GM12892 (cell line): ENCODE measurements around the gene SOCS6. TPM values are rescaled to one million over a fixed set of nuclear protein-coding genes. Genes with fewer than 3 reads are reported as not detected.
A peak's percentile ranks its signal among the peaks of the same experiment; 100 is the strongest.
"Not testable (repeated sequence)": the region's sequence is repeated elsewhere in the genome, so short reads cannot be mapped to it uniquely, and the experiment has no call there.

Experiments
- DNase-seq: peaks from one replicate; pipeline ENCODE4 v3.0.0; 2011; ENCODE audit not compliant: insufficient read length
- FAIRE-seq: peaks from 2 replicates; lab custom pipeline; 2011; peaks lifted over from hg19 to GRCh38; lab: Jason Lieb, UNC
- POLR2A ChIP-seq: IDR thresholded peaks from 2 replicates; pipeline ENCODE4 v1.6.1; 2011; ENCODE audit warnings: low read depth, low read length, control low read depth
- POLR2AphosphoS5 ChIP-seq: IDR thresholded peaks from 2 replicates; pipeline ENCODE4 v1.6.1; 2011; ENCODE audit warnings: low read depth, low read length, control low read depth
- TAF1 ChIP-seq: IDR thresholded peaks from 2 replicates; pipeline ENCODE4 v1.6.1; 2011; ENCODE audit warnings: low read depth, mild to moderate bottlenecking, control low read depth, low read length, borderline replicate concordance
- polyA plus RNA-seq: library from polyadenylated mRNA; unstranded; fragments of >200 nt; gene quantifications from one replicate; pipeline ENCODE4 v1.2.1, GENCODE V29; 2012; ENCODE audit warnings: missing spikeins, inconsistent platforms; ENCODE audit not compliant: missing spikeins

SOCS6 gene, protein sequence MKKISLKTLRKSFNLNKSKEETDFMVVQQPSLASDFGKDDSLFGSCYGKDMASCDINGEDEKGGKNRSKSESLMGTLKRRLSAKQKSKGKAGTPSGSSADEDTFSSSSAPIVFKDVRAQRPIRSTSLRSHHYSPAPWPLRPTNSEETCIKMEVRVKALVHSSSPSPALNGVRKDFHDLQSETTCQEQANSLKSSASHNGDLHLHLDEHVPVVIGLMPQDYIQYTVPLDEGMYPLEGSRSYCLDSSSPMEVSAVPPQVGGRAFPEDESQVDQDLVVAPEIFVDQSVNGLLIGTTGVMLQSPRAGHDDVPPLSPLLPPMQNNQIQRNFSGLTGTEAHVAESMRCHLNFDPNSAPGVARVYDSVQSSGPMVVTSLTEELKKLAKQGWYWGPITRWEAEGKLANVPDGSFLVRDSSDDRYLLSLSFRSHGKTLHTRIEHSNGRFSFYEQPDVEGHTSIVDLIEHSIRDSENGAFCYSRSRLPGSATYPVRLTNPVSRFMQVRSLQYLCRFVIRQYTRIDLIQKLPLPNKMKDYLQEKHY
- polyA plus RNA-seq = 3.6 TPM

DNA sequence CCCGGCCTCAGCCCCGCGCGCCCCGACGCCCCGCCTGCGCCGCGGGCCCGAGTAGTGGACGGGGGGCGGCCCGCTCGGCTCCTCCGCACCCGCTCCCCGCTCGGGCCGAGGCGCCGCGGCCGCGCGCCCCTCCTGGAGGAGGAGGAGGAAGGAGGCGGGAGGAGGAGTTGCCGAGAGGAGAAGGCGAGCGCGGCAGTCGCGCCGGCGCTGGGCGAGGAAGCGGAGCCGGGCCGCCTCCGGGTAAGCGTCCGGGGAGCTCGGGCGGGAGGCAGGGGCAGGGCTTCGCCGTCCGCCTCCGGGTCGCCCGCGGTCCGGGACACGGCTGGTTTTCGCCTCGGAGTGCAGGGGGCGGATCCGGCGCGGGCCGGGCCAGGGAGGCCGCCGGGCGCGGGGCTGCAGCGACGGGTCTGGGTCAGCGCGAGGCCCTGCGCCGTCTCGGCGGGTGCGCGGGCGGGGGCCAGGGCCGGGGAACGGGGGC, at the start of gene SOCS6:
SOCS6 (plus strand) TSS at position 195 of the 478 bp plus-strand sequence. CDS start 35,624 bp downstream, outside the sequence.
- TF ChIP-seq POLR2AphosphoS5 (no peak), POLR2A (peak; percentile 82), TAF1 (peak; percentile 52; the same call in 1 of the 2 replicates)
- FAIRE-seq = peak; percentile 85
- peak; percentile 73 for DNase-seq

- no peak for FAIRE-seq
- no peak for DNase-seq
- no peak for TF ChIP-seq POLR2A
- TF ChIP-seq TAF1 = no peak
- TF ChIP-seq POLR2AphosphoS5 = no peak
These were observed 45.5 kb upstream of the SOCS6 start for GRCh38 chr18:70243131-70243929.

- DNase-seq (no peak), FAIRE-seq (no peak)
- TF ChIP-seq TAF1 (no peak), POLR2A (no peak), POLR2AphosphoS5 (no peak)
These were observed 42.8 kb upstream of the SOCS6 start for GRCh38 chr18:70246061-70246466.

- FAIRE-seq (no peak), DNase-seq (no peak)
- TF ChIP-seq POLR2A (no peak), TAF1 (no peak), POLR2AphosphoS5 (no peak)
These were observed 39.7 kb upstream of the SOCS6 start for GRCh38 chr18:70249118-70249517.

DNA sequence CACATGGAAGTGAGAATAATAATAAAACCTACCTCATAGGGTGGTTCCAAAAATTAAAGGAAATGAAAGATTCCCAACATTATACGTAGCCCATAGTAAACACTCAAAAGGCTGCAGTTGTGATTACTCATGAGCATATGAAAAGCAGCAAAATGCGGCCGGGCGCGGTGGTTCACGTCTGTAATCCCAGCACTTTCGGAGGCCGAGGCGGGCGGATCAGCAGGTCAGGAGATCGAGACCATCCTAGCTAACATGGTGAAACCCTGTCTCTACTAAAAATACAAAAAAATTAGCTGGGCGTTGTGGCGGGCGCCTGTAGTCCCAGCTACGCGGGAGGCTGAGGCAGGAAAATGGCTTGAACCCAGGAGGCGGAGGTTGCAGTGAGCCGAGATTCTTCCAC, 39.0 kb upstream of the SOCS6 start:
- not testable (repeated sequence) for FAIRE-seq, DNase-seq

DNA sequence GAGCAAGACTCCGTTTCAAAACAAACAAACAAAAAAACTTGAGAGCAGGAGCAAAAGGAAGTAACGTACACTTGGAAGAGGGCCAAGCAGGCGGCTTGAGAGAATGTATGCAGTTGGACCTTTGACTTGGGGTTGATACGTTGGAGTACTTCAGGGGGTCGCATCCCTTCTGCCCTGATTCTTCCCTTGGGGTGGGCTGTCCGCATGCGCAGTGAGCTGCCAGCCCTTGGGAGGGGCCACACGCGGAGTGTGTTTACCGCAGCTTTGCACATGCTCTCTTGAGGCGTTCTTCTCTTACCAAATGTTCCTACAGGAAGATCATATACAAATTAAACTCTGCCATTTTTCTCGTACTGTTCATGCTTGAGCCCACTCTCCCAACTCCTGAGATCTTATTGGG, 38.1 kb upstream of the SOCS6 start:
- FAIRE-seq = no peak
- no peak for DNase-seq
- TF ChIP-seq POLR2AphosphoS5 (no peak), TAF1 (no peak), POLR2A (no peak)

- TF ChIP-seq TAF1 (no peak), POLR2AphosphoS5 (no peak)
- FAIRE-seq (no peak), DNase-seq (no peak)
These were observed 32.7 kb upstream of the SOCS6 start for GRCh38 chr18:70256184-70256583.

DNA sequence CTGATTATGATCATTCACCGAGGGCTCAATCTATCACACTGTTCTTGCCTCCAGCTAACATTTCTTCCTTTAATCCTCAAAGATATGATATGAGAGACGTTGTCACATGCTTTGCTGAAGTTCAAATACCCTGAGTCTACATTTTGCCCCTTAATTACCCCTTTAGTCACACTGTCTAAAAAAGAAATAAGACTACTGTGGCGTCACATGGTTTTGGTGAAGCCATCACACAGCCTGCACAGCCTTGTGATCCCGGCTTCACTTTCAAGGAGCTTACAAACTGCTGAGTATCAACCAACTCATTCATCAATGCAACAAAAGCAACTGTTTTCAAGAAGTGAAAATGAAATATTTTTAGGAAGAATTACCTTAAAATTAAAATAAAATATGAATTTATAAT, 31.9 kb upstream of the SOCS6 start:
- TF ChIP-seq POLR2A = no peak
- FAIRE-seq = no peak

DNA sequence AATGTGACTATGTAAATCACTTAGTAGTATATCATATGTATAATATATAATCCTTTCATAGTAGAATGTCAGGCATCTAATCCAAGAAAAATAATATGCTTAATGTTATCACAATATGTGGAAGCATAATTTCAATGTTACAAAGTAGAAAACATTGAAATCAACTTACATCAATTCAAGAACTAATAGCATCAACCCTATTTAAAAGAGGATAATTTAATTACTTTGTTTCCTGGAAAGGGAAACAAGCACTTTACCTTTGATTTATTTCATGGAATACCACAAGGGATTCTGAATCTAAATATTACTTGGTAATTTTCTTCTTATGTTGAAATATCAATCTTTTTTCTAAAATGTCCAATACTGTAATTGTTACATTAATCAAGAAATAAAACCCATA, 30.6 kb upstream of the SOCS6 start:
- no peak for TF ChIP-seq TAF1
- no peak for TF ChIP-seq POLR2A
- TF ChIP-seq POLR2AphosphoS5 = no peak
- FAIRE-seq = no peak
- DNase-seq = no peak

More for the DNA sequence above, 31.9 kb upstream of the SOCS6 start:
- no peak for DNase-seq

GRCh38 chr18:70260683-70261082, 28.2 kb upstream of the SOCS6 start:
- DNase-seq = no peak
- FAIRE-seq = no peak
- TF ChIP-seq POLR2AphosphoS5 (no peak), TAF1 (no peak), POLR2A (no peak)

GRCh38 chr18:70261141-70261788, 27.6 kb upstream of the SOCS6 start:
- FAIRE-seq (no peak), DNase-seq (no peak)
- TF ChIP-seq POLR2AphosphoS5 (no peak), TAF1 (no peak), POLR2A (no peak)

DNA sequence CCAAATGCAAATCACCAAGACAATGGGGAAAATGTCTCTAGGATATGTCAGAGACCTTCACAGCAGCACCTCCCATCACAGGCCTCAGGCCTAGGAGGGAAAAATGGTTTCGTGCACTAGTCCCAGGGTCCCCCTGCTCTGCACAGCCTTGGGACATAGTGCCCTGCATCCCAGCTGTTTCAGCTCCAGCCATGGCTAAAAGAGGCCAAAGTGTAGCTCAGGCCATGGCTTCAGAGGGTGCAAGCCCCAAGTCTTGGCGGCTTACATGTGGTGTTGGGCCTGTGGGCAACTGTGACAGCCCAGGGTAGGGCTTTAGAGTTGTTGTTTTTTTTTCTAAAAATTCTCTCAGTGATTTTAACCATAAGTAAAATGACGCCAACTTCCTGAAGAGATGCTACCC, 25.5 kb upstream of the SOCS6 start:
- FAIRE-seq (no peak), DNase-seq (no peak)
- no peak for TF ChIP-seq POLR2A
- no peak for TF ChIP-seq TAF1
- TF ChIP-seq POLR2AphosphoS5 = no peak
